AG09309 (cell line): ENCODE data around the gene DGKE.
A peak's percentile ranks its signal among the peaks of the same experiment; 100 is the strongest.

Experiments used
- DNase-seq: peaks from one replicate; pipeline ENCODE4 v3.0.0-alpha.2; 2010; ENCODE audit warnings: low read depth
- H3K4me3 ChIP-seq: 2 replicates; pipeline ENCODE4 v1.5.1; 2011; ENCODE audit warnings: mild to moderate bottlenecking, low read depth, low read length, moderate library complexity; ENCODE audit not compliant: control insufficient read depth
- CTCF ChIP-seq: IDR thresholded peaks from 2 replicates; pipeline ENCODE4 v1.5.1; 2011; ENCODE audit warnings: mild to moderate bottlenecking, low read depth, low read length, inconsistent platforms; ENCODE audit not compliant: insufficient read depth, control insufficient read depth; ENCODE audit errors: missing control alignments

The DGKE gene

GRCh38 chr17:56913867-56914580 lies 80.1 kb downstream of the DGKE start, which contains the start of gene TRIM25:
TSS of gene TRIM25 (minus strand) at chr17:56914049. CDS start at chr17:56913988, 61 bp downstream.
- peak; percentile 38 for DNase-seq
- TF ChIP-seq CTCF = no peak
- H3K4me3 ChIP-seq = peak within 1 kb of the TSS; percentile 82

GRCh38 chr17:56914581-56915273 lies 80.8 kb downstream of the DGKE start:
- peak overlapping the region; percentile 82 for H3K4me3 ChIP-seq
- TF ChIP-seq CTCF = no peak
- DNase-seq = no peak

GRCh38 chr17:56917559-56918296 lies 83.8 kb downstream of the DGKE start:
- no peak for TF ChIP-seq CTCF
- no peak for DNase-seq
- H3K4me3 ChIP-seq = no peak overlapping the region

- DNase-seq = peak; percentile 70
- no peak overlapping the region for H3K4me3 ChIP-seq
- TF ChIP-seq CTCF = no peak
These were observed 85.0 kb downstream of the DGKE start for GRCh38 chr17:56918916-56919315.
